OCI-LY7 (cell line): ENCODE data around the gene SLIT3. TPM values are rescaled to one million over a fixed set of nuclear protein-coding genes. Genes with fewer than 3 reads are reported as not detected.

ENCODE experiments used
- BruUV-seq: library from RNA; stranded (reverse); fragments of 400-500 nt; replicated peaks from 2 replicates; lab custom pipeline; 2021; lab: Mats Ljungman, UMichigan
- CTCF ChIA-PET: fragments of 300-600 bp; sonication (Branson Sonifier 250); formaldehyde crosslinking; loops from one replicate; lab custom pipeline; 2022; ENCODE audit warnings: antibody characterized with exemption; ENCODE audit not compliant: unreplicated experiment; lab: Charles Lee
- POLR2A ChIA-PET: fragments of 300-600 bp; sonication (Branson Sonifier 250); formaldehyde crosslinking; loops from one replicate; lab custom pipeline; 2022; ENCODE audit warnings: antibody characterized with exemption; lab: Charles Lee
- DNase-seq: peaks from one replicate; pipeline ENCODE4 v3.0.0-alpha.2; 2015; ENCODE audit warnings: low spot score
- H2AFZ ChIP-seq: fragments of 200-600 bp; sonication (generic), shearing (Covaris generic); 2 replicates; pipeline ENCODE4 v1.6.1; 2014; ENCODE audit warnings: mild to moderate bottlenecking, antibody characterized with exemption, low read length, moderate library complexity
- H3K27ac ChIP-seq: fragments of 200-600 bp; sonication (generic); 2 replicates; pipeline ENCODE4 v1.5.1; 2014; ENCODE audit warnings: mixed run types, low read depth, mild to moderate bottlenecking, moderate library complexity, low read length, inconsistent platforms; ENCODE audit not compliant: poor library complexity, severe bottlenecking
- H3K36me3 ChIP-seq: fragments of 200-600 bp; sonication (generic); 2 replicates; pipeline ENCODE4 v1.6.1; 2014; ENCODE audit warnings: mild to moderate bottlenecking, antibody characterized with exemption, low read length, moderate library complexity, mixed read lengths; ENCODE audit not compliant: insufficient read depth
- H3K4me1 ChIP-seq: fragments of 200-600 bp; sonication (generic); 2 replicates; pipeline ENCODE4 v1.5.1; 2014; ENCODE audit warnings: mild to moderate bottlenecking, low read length; ENCODE audit not compliant: insufficient read depth, poor library complexity, severe bottlenecking
- H3K4me2 ChIP-seq: fragments of 200-600 bp; sonication (generic); 2 replicates; pipeline ENCODE4 v1.6.1; 2014; ENCODE audit warnings: mild to moderate bottlenecking, low read length
- H3K4me3 ChIP-seq: fragments of 200-600 bp; sonication (generic); 2 replicates; pipeline ENCODE4 v1.5.1; 2014; ENCODE audit warnings: mild to moderate bottlenecking, low read depth, low read length; ENCODE audit not compliant: poor library complexity, severe bottlenecking
- H3K79me2 ChIP-seq: fragments of 200-600 bp; sonication (generic); 2 replicates; pipeline ENCODE4 v1.6.1; 2016; ENCODE audit warnings: low read depth, mild to moderate bottlenecking, low read length, moderate library complexity, mixed read lengths; ENCODE audit not compliant: insufficient read depth
- H3K9me2 ChIP-seq: fragments of 200-600 bp; sonication (generic); 2 replicates; pipeline ENCODE4 v1.6.1; 2016; ENCODE audit warnings: mild to moderate bottlenecking, low read length, mixed read lengths; ENCODE audit not compliant: insufficient read depth
- H3K9me3 ChIP-seq: fragments of 200-600 bp; sonication (generic); 2 replicates; pipeline ENCODE4 v1.6.1; 2014; ENCODE audit warnings: mild to moderate bottlenecking, mixed run types, low read length, mixed read lengths
- H4K20me1 ChIP-seq: fragments of 200-600 bp; sonication (generic); 2 replicates; pipeline ENCODE4 v1.6.1; 2014; ENCODE audit warnings: mild to moderate bottlenecking, antibody characterized with exemption, low read length, moderate library complexity, mixed read lengths; ENCODE audit not compliant: insufficient read depth
- EZH2phosphoT487 ChIP-seq: fragments of 200-600 bp; sonication (generic); IDR thresholded peaks from 2 replicates; pipeline ENCODE4 v1.6.1; 2018; ENCODE audit warnings: low read depth, borderline replicate concordance, mild to moderate bottlenecking, mixed run types, antibody characterized with exemption, low read length, moderate library complexity, mixed read lengths
- intact Hi-C: fragments of 100-400 bp; cut with micrococcal nuclease; formaldehyde crosslinking; loops from one replicate; pipeline ENCODE4 v1.10.0; 2022; ENCODE audit not compliant: unreplicated experiment
- total RNA-seq, 2 experiments: library from RNA; depleted of rRNA in 1 of 2; stranded (reverse); fragments of >200 nt in 1 of 2; shearing (Covaris generic) in 1 of 2; gene quantifications; 2 replicates each; pipeline ENCODE4 v1.2.3, GENCODE V29; 2014 to 2022
- TF ChIP-seq, protein P1 (sequence below): fragments of 200-600 bp; sonication (generic); conservative IDR thresholded peaks from 2 replicates; pipeline ENCODE4 v1.5.1; 2014; ENCODE audit warnings: mild to moderate bottlenecking, antibody characterized with exemption, low read length, moderate library complexity, mixed read lengths

SLIT3 gene
- total RNA-seq, 2 experiments from 2014 or later = not detected

- Histone ChIP-seq H3K4me1 (no peaks in the 10 kb centered on the region), H2AFZ (no peak overlapping the region), H3K4me3 (no peak overlapping the region), H3K9me3 (no peaks in the 10 kb centered on the region), H3K79me2 (no peaks in the 10 kb centered on the region), H3K36me3 (no peaks in the 10 kb centered on the region), H3K9me2 (no peaks in the 10 kb centered on the region), H3K4me2 (no peak overlapping the region), H3K27ac (no peak overlapping the region), H4K20me1 (no peaks in the 10 kb centered on the region)
- no TSS peak for BruUV-seq
- TF ChIP-seq EZH2phosphoT487 = no peak
- TF ChIP-seq, protein P1, sequence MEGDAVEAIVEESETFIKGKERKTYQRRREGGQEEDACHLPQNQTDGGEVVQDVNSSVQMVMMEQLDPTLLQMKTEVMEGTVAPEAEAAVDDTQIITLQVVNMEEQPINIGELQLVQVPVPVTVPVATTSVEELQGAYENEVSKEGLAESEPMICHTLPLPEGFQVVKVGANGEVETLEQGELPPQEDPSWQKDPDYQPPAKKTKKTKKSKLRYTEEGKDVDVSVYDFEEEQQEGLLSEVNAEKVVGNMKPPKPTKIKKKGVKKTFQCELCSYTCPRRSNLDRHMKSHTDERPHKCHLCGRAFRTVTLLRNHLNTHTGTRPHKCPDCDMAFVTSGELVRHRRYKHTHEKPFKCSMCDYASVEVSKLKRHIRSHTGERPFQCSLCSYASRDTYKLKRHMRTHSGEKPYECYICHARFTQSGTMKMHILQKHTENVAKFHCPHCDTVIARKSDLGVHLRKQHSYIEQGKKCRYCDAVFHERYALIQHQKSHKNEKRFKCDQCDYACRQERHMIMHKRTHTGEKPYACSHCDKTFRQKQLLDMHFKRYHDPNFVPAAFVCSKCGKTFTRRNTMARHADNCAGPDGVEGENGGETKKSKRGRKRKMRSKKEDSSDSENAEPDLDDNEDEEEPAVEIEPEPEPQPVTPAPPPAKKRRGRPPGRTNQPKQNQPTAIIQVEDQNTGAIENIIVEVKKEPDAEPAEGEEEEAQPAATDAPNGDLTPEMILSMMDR = no peak
- intact Hi-C loops = no loop called here
- ChIA-PET POLR2A (no interaction called here), CTCF (no interaction called here)
- no peak for DNase-seq
Observed at GRCh38 chr5:168773226-168773625, 527.7 kb downstream of the SLIT3 start.

DNA sequence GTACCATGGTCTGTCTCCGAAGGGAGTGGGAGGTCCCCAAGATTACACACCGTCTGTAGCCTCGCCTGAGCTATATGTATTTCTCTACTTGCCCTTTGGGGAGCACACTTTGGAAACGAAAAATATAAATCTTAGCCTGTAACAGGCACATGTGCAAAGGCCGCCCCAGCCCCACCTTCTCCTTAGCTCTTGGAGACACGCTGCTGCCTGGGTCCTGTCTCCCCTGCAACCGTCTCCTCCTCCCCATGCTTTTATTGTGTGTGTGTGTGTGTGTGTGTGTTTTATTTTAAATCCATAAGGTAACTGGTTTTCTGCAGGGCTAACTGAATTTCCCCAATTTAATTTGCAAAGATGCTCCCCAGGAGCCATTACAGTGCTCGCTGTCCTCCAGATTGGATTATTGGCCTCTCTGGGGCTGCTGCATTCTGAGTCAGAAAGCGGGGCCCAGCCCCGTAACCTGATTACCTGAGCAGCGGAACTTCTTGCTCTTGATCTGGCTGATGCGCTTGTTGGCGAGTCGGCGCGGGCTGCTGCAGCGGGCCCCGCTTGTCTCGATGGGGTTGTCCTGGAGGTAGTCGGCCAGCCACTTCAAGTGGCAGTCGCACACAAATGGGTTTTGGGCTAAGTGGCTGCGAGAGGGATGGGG lies 528.5 kb downstream of the SLIT3 start:
- no peak overlapping the region for H3K27ac ChIP-seq
- no peaks in the 10 kb centered on the region for H3K9me3 ChIP-seq
- no peak overlapping the region for H3K4me3 ChIP-seq
- no peaks in the 10 kb centered on the region for H3K79me2 ChIP-seq
- ChIA-PET CTCF (no interaction called here), POLR2A (interaction anchor here (1.1 kb wide), 1 partner anchor 135 kb away, joined by 3 read pairs; no protein-coding TSS in a partner anchor)
- H2AFZ ChIP-seq = no peak overlapping the region
- no peaks in the 10 kb centered on the region for H3K4me1 ChIP-seq
- DNase-seq = no peak
- no peaks in the 10 kb centered on the region for H3K9me2 ChIP-seq
- H4K20me1 ChIP-seq = no peaks in the 10 kb centered on the region
- H3K4me2 ChIP-seq = no peak overlapping the region
- TF ChIP-seq, protein P1 = no peak
- no peak for TF ChIP-seq EZH2phosphoT487
- no TSS peak for BruUV-seq
- intact Hi-C loops = no loop called here
- H3K36me3 ChIP-seq = no peaks in the 10 kb centered on the region

DNA sequence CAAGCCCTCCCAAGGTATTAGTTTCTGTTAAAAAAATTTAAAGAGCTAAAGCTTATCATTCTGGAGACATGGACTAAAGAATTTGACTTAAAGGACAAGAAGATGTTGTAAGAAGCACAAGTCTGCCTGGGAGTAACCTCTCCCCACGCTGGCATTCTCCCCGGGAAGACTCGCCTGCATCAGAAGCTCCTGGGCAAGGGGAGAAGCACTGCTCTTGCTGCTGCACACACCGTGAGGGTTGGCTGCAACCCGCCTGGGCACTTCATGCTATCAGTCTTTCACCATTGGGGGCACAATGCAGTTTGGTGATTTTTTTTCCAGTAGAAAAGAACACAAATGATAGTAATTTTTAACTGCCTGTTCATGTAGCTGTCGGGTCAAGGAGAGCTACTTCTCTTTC lies 529.3 kb downstream of the SLIT3 start:
- CTCF ChIA-PET = no interaction called here
- POLR2A ChIA-PET = interaction anchor here (1.1 kb wide), 1 partner anchor 134 kb away, joined by 3 read pairs; no protein-coding TSS in a partner anchor
- no peak for DNase-seq
- BruUV-seq = no TSS peak
- intact Hi-C loops = no loop called here
- H3K4me1 ChIP-seq = no peaks in the 10 kb centered on the region
- no peak overlapping the region for H3K4me2 ChIP-seq
- H3K9me2 ChIP-seq = no peaks in the 10 kb centered on the region
- H2AFZ ChIP-seq = no peak overlapping the region
- no peak overlapping the region for H3K4me3 ChIP-seq
- no peak overlapping the region for H3K27ac ChIP-seq
- no peaks in the 10 kb centered on the region for H4K20me1 ChIP-seq
- no peaks in the 10 kb centered on the region for H3K36me3 ChIP-seq
- H3K79me2 ChIP-seq = no peaks in the 10 kb centered on the region
- TF ChIP-seq, protein P1 = no peak
- no peak for TF ChIP-seq EZH2phosphoT487
- H3K9me3 ChIP-seq = no peaks in the 10 kb centered on the region
